CD4-positive, alpha-beta memory T cell (primary cell): ENCODE data around the gene FOXD4L1. TPM values are rescaled to one million over a fixed set of nuclear protein-coding genes. Genes with fewer than 3 reads are reported as not detected.
"Not testable (repeated sequence)": the region's sequence is repeated elsewhere in the genome, so short reads cannot be mapped to it uniquely, and the experiment has no call there.

Experiments
- CTCF ChIA-PET: fragments of 350-600 bp; sonication (Branson Sonifier 250); formaldehyde crosslinking; loops from one replicate; lab custom pipeline; 2021; ENCODE audit warnings: inconsistent platforms; ENCODE audit not compliant: partially characterized antibody; lab: Charles Lee
- POLR2A ChIA-PET: fragments of 350-600 bp; sonication (Branson Sonifier 250); formaldehyde crosslinking; loops from one replicate; lab custom pipeline; 2021; ENCODE audit not compliant: partially characterized antibody; lab: Charles Lee
- DNase-seq, 5 donors: peaks; one replicate each; pipeline versions ENCODE4 v3.0.0 to v3.0.0-alpha.2; 2020 to 2022; ENCODE audit warnings: mixed read lengths in 1 of 5
- H3K27ac ChIP-seq: one replicate; pipeline ENCODE4 v1.7.0; 2013; ENCODE audit warnings: low read depth, low read length
- H3K27me3 ChIP-seq: 2 replicates; pipeline ENCODE4 v1.7.0; 2013; ENCODE audit warnings: mild to moderate bottlenecking, low read length, moderate library complexity; ENCODE audit not compliant: insufficient read depth
- H3K36me3 ChIP-seq: 2 replicates; pipeline ENCODE4 v1.7.0; 2013; ENCODE audit warnings: mild to moderate bottlenecking, low read length, moderate library complexity; ENCODE audit not compliant: insufficient read depth
- H3K4me1 ChIP-seq: 2 replicates; pipeline ENCODE4 v1.7.0; 2013; ENCODE audit warnings: mild to moderate bottlenecking, low read length, moderate library complexity; ENCODE audit not compliant: insufficient read depth
- H3K4me3 ChIP-seq, 2 donors: one replicate each; pipeline ENCODE4 v1.7.0; 2013; ENCODE audit warnings: low read length in 2 of 2, mild to moderate bottlenecking in 1 of 2
- H3K9me3 ChIP-seq, 2 donors: one replicate each; pipeline ENCODE4 v1.7.0; 2013; ENCODE audit warnings: low read length in 2 of 2, control low read depth in 1 of 2; ENCODE audit not compliant: control insufficient read depth in 1 of 2
- H3K27ac Mint-ChIP-seq, 7 donors: one replicate each; pipeline ENCODE4 v1.8.0; 2020 to 2021; ENCODE audit warnings: mixed read lengths in 7 of 7, mild to moderate bottlenecking in 6 of 7, inconsistent platforms in 3 of 7, moderate library complexity in 3 of 7
- H3K27me3 Mint-ChIP-seq, 2 donors: one replicate each; pipeline ENCODE4 v1.8.0; 2020 to 2021; ENCODE audit warnings: mixed read lengths in 2 of 2
- H3K36me3 Mint-ChIP-seq, 2 donors: one replicate each; pipeline ENCODE4 v1.8.0; 2020 to 2021; ENCODE audit warnings: mixed read lengths in 2 of 2, inconsistent platforms in 1 of 2, mild to moderate bottlenecking in 1 of 2
- H3K4me1 Mint-ChIP-seq, 4 donors: one replicate each; pipeline ENCODE4 v1.8.0; 2020 to 2021; ENCODE audit warnings: mixed read lengths in 4 of 4, mild to moderate bottlenecking in 1 of 4
- H3K4me3 Mint-ChIP-seq, 8 donors: one replicate each; pipeline ENCODE4 v1.8.0; 2020 to 2021; ENCODE audit warnings: mixed read lengths in 8 of 8, mild to moderate bottlenecking in 7 of 8, moderate library complexity in 6 of 8, inconsistent platforms in 3 of 8
- H3K9me3 Mint-ChIP-seq, 8 donors: one replicate each; pipeline ENCODE4 v1.8.0; 2020 to 2021; ENCODE audit warnings: mixed read lengths in 8 of 8, mild to moderate bottlenecking in 5 of 8, inconsistent platforms in 3 of 8, moderate library complexity in 1 of 8
- intact Hi-C: fragments of 100-400 bp; cut with micrococcal nuclease; formaldehyde crosslinking; loops from one replicate; pipeline ENCODE4 v1.15.1; 2023
- polyA plus RNA-seq, 2 donors: library from polyadenylated mRNA; unstranded; fragments of 300-500 nt; fragmentation: Illumina TruSeq; gene quantifications; one replicate each; pipeline ENCODE4 v1.2.3, GENCODE V29; 2021
- total RNA-seq, 2 experiments: library from RNA; stranded (reverse); gene quantifications; one replicate each; pipeline ENCODE4 v1.2.3, GENCODE V29; 2021

The FOXD4L1 gene
- total and polyA plus RNA-seq, 4 experiments from 2014 or later: 0.42 to 0.52 TPM; not detected in 2

- H3K27me3 Mint-ChIP-seq, H3K36me3 Mint-ChIP-seq, H3K4me1 ChIP-seq, H3K4me3 ChIP-seq, H3K27me3 ChIP-seq, H3K27ac ChIP-seq, CTCF ChIA-PET, H3K36me3 ChIP-seq, DNase-seq, POLR2A ChIA-PET, intact Hi-C loops, H3K9me3 ChIP-seq, H3K4me1 Mint-ChIP-seq, H3K9me3 Mint-ChIP-seq: not testable (repeated sequence)
- Mint-ChIP-seq H3K27ac (peak overlapping the region in 1 of 7 donors; percentile 59), H3K4me3 (peak overlapping the region; percentile 51 to 88 (median 80))
These were observed 44.1 kb downstream of the FOXD4L1 start for GRCh38 chr2:113542529-113542928.

Other genes with a start within 250 kb of the FOXD4L1 start
- 1 to 10 TPM; 1.7 to 2.3 TPM for gene PAX8, start 219.7 kb upstream of the FOXD4L1 start, total RNA-seq
- under 1 TPM; 0.19 to 0.80 TPM for gene PAX8, start 219.7 kb upstream of the FOXD4L1 start, polyA plus RNA-seq
- gene ZNG1B, start 61.0 kb upstream of the FOXD4L1 start, total RNA-seq: 10 to 100 TPM; 43.3 to 44.0 TPM
- gene ZNG1B, start 61.0 kb upstream of the FOXD4L1 start, polyA plus RNA-seq: 10 to 100 TPM; 32.7 to 43.1 TPM
- 10 to 100 TPM; 46.5 to 47.3 TPM for gene RABL2A, start 128.6 kb downstream of the FOXD4L1 start, total RNA-seq
- gene RABL2A, start 128.6 kb downstream of the FOXD4L1 start, polyA plus RNA-seq: 10 to 100 TPM in 1 of 2 donors, 1 to 10 TPM in 1; 10.0 to 10.6 TPM